HG02938 (cell line): Measurements from ENCODE around the gene PRIM2.
A peak's percentile ranks its signal among the peaks of the same experiment; 100 is the strongest.
"Not testable (repeated sequence)": the region's sequence is repeated elsewhere in the genome, so short reads cannot be mapped to it uniquely, and the experiment has no call there.

Source experiments
- ATAC-seq: cut with Tn5 transposase; IDR thresholded peaks from one replicate; pipeline ENCODE4 v1.9.1; 2021; ENCODE audit warnings: mild to moderate bottlenecking, moderate library complexity; ENCODE audit not compliant: unreplicated experiment

The PRIM2 gene

GRCh38 chr6:57362340-57362739, 44.9 kb downstream of the PRIM2 start:
- not testable (repeated sequence) for ATAC-seq

- ATAC-seq = not testable (repeated sequence)
Observed at GRCh38 chr6:57365076-57365583, 47.7 kb downstream of the PRIM2 start.

- not testable (repeated sequence) for ATAC-seq
Observed at GRCh38 chr6:57368965-57369731, 51.7 kb downstream of the PRIM2 start.

- not testable (repeated sequence) for ATAC-seq
Observed at GRCh38 chr6:57371779-57372178, 54.3 kb downstream of the PRIM2 start.

- ATAC-seq = not testable (repeated sequence)
Observed at GRCh38 chr6:57374764-57375163, 57.3 kb downstream of the PRIM2 start.

- ATAC-seq = not testable (repeated sequence)
Observed at GRCh38 chr6:57376083-57376482, 58.7 kb downstream of the PRIM2 start.

- ATAC-seq = not testable (repeated sequence)
Observed at GRCh38 chr6:57389038-57389592, 71.7 kb downstream of the PRIM2 start.

GRCh38 chr6:57390818-57391217, 73.4 kb downstream of the PRIM2 start:
- ATAC-seq = not testable (repeated sequence)

- not testable (repeated sequence) for ATAC-seq
Observed at GRCh38 chr6:57392047-57392446, 74.6 kb downstream of the PRIM2 start.

- ATAC-seq = not testable (repeated sequence)
Observed at GRCh38 chr6:57419341-57419740, 101.9 kb downstream of the PRIM2 start.

- peak; percentile 63 for ATAC-seq
Observed at GRCh38 chr6:57421503-57421902, 104.1 kb downstream of the PRIM2 start.

- ATAC-seq = no peak
Observed at GRCh38 chr6:57423468-57423867, 106.0 kb downstream of the PRIM2 start.

- not testable (repeated sequence) for ATAC-seq
Observed at GRCh38 chr6:57431742-57432141, 114.3 kb downstream of the PRIM2 start.

- no peak for ATAC-seq
Observed at GRCh38 chr6:57432157-57432556, 114.7 kb downstream of the PRIM2 start.

- ATAC-seq = peak; percentile 69
Observed at GRCh38 chr6:57432919-57433684, 115.7 kb downstream of the PRIM2 start.

- not testable (repeated sequence) for ATAC-seq
Observed at GRCh38 chr6:57433790-57434189, 116.4 kb downstream of the PRIM2 start.

- no peak for ATAC-seq
Observed at GRCh38 chr6:57434944-57435343, 117.5 kb downstream of the PRIM2 start.

GRCh38 chr6:57435475-57436160, 118.2 kb downstream of the PRIM2 start:
- no peak for ATAC-seq

- not testable (repeated sequence) for ATAC-seq
Observed at GRCh38 chr6:57440735-57441134, 123.3 kb downstream of the PRIM2 start.

GRCh38 chr6:57442133-57442532, 124.7 kb downstream of the PRIM2 start:
- not testable (repeated sequence) for ATAC-seq

- ATAC-seq = not testable (repeated sequence)
Observed at GRCh38 chr6:57443181-57443580, 125.8 kb downstream of the PRIM2 start.
